Spinal cord (tissue), 10 donors: ENCODE data around the gene RAB35. TPM values are rescaled to one million over a fixed set of nuclear protein-coding genes. Genes with fewer than 3 reads are reported as not detected.

Experiments
- DNase-seq, 6 donors: peaks; one replicate each; pipeline versions ENCODE4 v3.0.0 to v3.0.0-alpha.2; 2013 to 2015; ENCODE audit warnings: low spot score in 6 of 6, low read depth in 4 of 6
- H3K27ac ChIP-seq: one replicate; pipeline ENCODE4 v1.5.1; 2013; ENCODE audit warnings: low read depth, low read length, control low read depth
- H3K27me3 ChIP-seq: one replicate; pipeline ENCODE4 v1.6.1; 2013; ENCODE audit warnings: low read length; ENCODE audit not compliant: control insufficient read depth, insufficient read depth
- H3K36me3 ChIP-seq: one replicate; pipeline ENCODE4 v1.6.1; 2013; ENCODE audit warnings: low read length; ENCODE audit not compliant: control insufficient read depth, insufficient read depth
- H3K4me1 ChIP-seq: one replicate; pipeline ENCODE4 v1.6.1; 2013; ENCODE audit warnings: low read length; ENCODE audit not compliant: control insufficient read depth, insufficient read depth
- H3K4me3 ChIP-seq: one replicate; pipeline ENCODE4 v1.5.1; 2013; ENCODE audit warnings: low read depth, low read length, control low read depth
- H3K9me3 ChIP-seq: one replicate; pipeline ENCODE4 v1.6.1; 2013; ENCODE audit warnings: low read length; ENCODE audit not compliant: control insufficient read depth, insufficient read depth
- WGBS: methylation state at CpG from one replicate; pipeline ENCODE4 v1.1.5; 2013; ENCODE audit warnings: missing lambda C conversion rate; ENCODE audit not compliant: insufficient coverage; 5-methylcytosine and 5-hydroxymethylcytosine counted together
- polyA plus RNA-seq, 2 donors: library from polyadenylated mRNA; unstranded; fragments of 120-200 nt; gene quantifications; one replicate each; pipeline ENCODE4 v1.2.1, GENCODE V29; 2013; ENCODE audit not compliant: insufficient read length in 2 of 2
- total RNA-seq, 2 donors: library from RNA; depleted of rRNA in 1 of 2; stranded (reverse); fragments of 120-200 nt in 1 of 2; fragments of >200 nt in 1 of 2; gene quantifications; one replicate each; pipeline versions ENCODE4 v1.2.3 to v1.2.4, GENCODE V29; 2013 to 2014
- donor health status: healthy.

The RAB35 gene
- total and polyA plus RNA-seq, 4 donors, result 20.7 to 64.2 (median 47.2) TPM

DNA sequence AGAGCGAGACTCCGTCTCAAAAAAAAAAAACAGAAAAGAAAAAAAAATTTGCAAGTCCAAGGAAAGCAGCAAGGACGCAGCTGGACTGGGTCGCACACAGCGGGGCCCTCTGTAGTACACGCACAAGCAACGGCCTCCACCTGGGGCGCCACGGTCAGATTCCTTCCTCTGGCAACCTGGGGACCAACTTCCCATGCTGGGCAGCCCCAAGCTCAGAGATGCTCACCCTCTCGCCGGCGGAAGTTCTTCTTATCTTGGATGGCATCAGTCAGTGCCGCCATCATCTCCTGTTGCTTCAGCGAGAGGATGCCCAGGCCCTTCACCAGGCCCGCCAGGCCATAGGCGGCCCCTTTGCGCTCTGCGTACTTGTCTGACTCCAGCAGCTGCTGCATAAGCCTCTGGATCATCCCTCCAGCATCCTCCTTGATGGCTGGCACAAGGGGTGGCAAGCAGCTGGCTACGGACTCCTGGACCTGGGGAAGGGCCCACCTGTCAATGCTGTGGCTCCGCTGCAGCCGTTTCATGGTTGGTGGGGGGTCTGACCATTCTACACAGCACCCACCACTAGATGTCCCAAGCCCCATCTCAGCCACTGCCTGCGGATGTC, 34.5 kb upstream of the RAB35 start:
- DNase-seq, result no peak

DNA sequence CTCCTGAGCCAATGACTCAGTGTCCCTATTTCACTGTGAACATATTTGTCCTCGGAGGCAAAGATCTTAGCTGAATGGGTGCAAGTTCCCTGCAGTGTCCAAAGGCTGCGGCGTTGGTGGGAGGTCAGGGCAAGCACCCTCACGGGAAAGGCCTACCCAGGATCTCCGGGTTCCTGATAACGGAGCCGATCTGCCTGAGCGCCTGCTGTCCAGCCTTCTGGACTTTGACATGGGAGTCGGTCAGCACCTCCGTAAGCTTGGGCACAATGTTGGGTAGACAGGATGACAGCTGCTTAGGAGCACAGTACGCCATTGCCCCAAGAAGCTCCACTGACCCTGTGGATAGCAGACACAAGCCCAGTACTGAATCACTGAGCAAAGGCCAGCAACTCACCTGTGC, 31.5 kb upstream of the RAB35 start:
- WGBS, result 97% methylated on average over 11 of the region's 11 CpGs
- H3K27me3 ChIP-seq, result no peaks in the 10 kb centered on the region
- no peak for DNase-seq
- H3K4me1 ChIP-seq, result no peaks in the 10 kb centered on the region
- no peak overlapping the region for H3K4me3 ChIP-seq
- H3K36me3 ChIP-seq, result peaks cover 90% of the 10 kb centered on the region
- H3K27ac ChIP-seq, result no peak overlapping the region
- H3K9me3 ChIP-seq, result no peaks in the 10 kb centered on the region

More for the DNA sequence above, 34.5 kb upstream of the RAB35 start:
- H3K36me3 ChIP-seq, result peaks cover 90% of the 10 kb centered on the region
- no peaks in the 10 kb centered on the region for H3K9me3 ChIP-seq
- no peaks in the 10 kb centered on the region for H3K27me3 ChIP-seq
- no peaks in the 10 kb centered on the region for H3K4me1 ChIP-seq
- no peak overlapping the region for H3K4me3 ChIP-seq
- no peak overlapping the region for H3K27ac ChIP-seq
- WGBS, result 95% methylated on average over 18 of the region's 22 CpGs

DNA sequence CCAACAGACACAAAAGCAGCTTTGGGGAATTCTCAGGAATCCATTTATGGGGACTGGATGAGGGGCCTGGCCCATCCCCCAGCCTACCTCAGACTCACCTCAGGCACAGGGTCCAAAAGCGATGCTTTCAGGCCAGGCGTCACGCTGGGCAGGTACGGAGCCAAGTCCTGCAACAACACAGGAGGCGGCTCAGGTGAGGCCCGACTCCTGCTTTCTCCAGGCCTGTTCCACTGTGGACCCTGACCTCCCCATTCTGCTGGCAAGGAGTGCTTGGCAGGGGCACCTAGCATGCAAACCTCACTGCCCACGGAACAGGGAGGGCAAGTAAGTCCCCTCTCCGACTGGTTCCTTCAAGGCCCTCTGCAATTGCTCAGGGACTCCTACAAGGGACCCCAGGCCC, 28.6 kb upstream of the RAB35 start:
- H3K4me1 ChIP-seq, result no peaks in the 10 kb centered on the region
- no peak overlapping the region for H3K4me3 ChIP-seq
- no peak for DNase-seq
- H3K27me3 ChIP-seq, result no peaks in the 10 kb centered on the region
- H3K27ac ChIP-seq, result no peak overlapping the region
- H3K9me3 ChIP-seq, result no peaks in the 10 kb centered on the region
- H3K36me3 ChIP-seq, result peaks cover 94% of the 10 kb centered on the region
- WGBS, result 96% methylated on average over 8 of the region's 8 CpGs

DNA sequence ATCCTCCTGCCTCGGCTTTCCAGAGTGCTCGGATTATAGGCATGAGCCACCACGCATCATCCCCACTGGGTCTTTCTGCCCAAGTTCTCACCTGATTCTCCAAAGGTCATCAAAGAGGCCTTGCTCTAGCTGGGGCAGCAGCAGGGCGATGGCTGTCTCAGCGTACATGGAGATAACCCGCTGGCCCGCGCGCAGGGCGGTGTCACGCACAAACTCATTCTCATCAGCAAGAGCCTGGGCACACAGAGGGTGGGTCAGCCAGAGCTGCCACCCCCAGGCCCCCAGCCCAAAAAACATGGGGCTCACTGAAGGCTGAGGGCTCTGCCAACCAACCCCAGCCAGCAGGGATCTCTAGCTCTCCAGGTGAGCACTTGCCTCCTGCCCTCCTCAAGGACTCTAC, 27.7 kb upstream of the RAB35 start:
- H3K36me3 ChIP-seq, result peaks cover 92% of the 10 kb centered on the region
- WGBS, result 95% methylated on average over 11 of the region's 11 CpGs

DNA sequence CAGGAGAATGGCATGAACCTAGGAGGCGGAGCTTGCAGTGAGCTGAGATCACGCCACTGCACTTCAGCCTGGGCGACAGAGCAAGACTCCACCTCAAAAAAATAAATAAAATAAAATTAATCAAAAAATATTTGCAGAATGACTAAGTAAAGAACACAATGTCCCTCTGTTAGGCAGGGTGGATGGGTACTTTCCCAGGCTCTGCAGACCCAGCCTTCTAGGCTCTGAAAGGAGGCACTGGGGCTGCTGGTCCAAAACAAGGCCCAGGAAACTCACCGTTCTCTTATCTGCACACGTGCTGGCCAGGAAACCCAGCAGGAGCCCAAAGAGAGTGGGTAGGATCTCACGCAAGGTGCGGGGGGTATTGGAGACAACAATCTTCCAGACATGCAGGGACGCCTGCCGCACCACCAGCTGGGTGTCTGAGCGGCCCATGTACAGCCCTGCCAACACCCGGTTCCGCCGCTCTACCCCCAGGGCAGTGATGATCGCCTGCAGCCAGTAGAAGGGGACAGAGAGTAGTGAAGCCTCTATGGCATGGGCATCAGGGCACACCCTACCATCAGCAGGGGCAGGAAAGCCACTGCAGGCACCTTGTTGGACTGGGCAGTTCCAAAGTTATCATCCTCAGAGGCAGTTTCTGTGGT, 25.8 kb upstream of the RAB35 start:
- no peak for DNase-seq
- Histone ChIP-seq H3K4me1 (no peaks in the 10 kb centered on the region), H3K36me3 (peaks cover 92% of the 10 kb centered on the region), H3K9me3 (no peaks in the 10 kb centered on the region), H3K27ac (no peak overlapping the region), H3K27me3 (no peaks in the 10 kb centered on the region), H3K4me3 (no peak overlapping the region)
- WGBS, result 100% methylated on average over 10 of the region's 14 CpGs

More for the DNA sequence above, 27.7 kb upstream of the RAB35 start:
- Histone ChIP-seq H3K4me3 (no peak overlapping the region), H3K9me3 (no peaks in the 10 kb centered on the region), H3K27ac (no peak overlapping the region), H3K27me3 (no peaks in the 10 kb centered on the region), H3K4me1 (no peaks in the 10 kb centered on the region)
- DNase-seq, result no peak

DNA sequence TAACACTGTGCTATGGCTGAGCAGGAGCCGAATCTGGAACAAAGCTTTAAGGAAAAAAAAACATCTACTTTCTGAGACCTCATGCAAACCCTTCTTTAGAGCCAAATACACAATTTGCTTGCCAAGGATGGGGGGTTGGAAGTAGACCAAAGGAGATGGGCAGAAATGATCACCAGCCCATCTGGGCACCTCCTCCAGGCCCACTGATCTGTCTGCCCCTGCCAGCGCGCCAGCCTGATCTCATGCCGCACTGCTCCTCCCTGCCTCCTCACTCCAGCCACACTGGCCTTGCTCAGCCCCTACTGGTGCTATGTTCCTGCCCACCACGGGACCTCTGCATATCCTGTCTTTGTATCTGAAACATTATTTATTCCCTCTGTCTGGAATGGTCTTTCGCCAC, 24.8 kb upstream of the RAB35 start:
- H3K4me1 ChIP-seq, result no peaks in the 10 kb centered on the region
- no peaks in the 10 kb centered on the region for H3K27me3 ChIP-seq
- H3K9me3 ChIP-seq, result no peaks in the 10 kb centered on the region
- no peak for DNase-seq
- no peak overlapping the region for H3K27ac ChIP-seq
- peaks cover 93% of the 10 kb centered on the region for H3K36me3 ChIP-seq
- H3K4me3 ChIP-seq, result no peak overlapping the region
- 96% methylated on average over 5 of the region's 6 CpGs for WGBS

DNA sequence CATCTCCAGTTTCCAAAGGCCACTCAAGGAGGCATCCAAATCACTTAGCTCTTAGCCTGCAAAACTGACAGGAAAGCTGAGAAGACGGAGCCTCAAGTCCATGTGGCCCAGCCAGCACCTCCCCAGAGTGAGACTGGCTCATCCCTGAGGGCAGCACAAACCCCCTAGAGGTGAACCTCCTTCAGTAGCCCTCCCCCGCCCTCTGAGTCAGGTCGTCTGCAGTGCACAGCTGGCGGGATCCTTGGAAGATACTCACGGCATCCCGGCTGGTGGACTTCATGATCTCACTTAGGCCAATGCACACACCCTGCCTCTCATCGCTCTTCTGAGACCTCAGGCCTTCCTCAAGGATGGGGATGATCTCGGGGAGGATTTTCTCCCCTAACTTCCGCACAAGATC, 24.1 kb upstream of the RAB35 start:
- WGBS, result 89% methylated on average over 9 of the region's 9 CpGs
- no peaks in the 10 kb centered on the region for H3K4me1 ChIP-seq
- H3K4me3 ChIP-seq, result no peak overlapping the region
- peaks cover 93% of the 10 kb centered on the region for H3K36me3 ChIP-seq
- no peaks in the 10 kb centered on the region for H3K27me3 ChIP-seq
- no peaks in the 10 kb centered on the region for H3K9me3 ChIP-seq
- no peak for DNase-seq
- H3K27ac ChIP-seq, result no peak overlapping the region

DNA sequence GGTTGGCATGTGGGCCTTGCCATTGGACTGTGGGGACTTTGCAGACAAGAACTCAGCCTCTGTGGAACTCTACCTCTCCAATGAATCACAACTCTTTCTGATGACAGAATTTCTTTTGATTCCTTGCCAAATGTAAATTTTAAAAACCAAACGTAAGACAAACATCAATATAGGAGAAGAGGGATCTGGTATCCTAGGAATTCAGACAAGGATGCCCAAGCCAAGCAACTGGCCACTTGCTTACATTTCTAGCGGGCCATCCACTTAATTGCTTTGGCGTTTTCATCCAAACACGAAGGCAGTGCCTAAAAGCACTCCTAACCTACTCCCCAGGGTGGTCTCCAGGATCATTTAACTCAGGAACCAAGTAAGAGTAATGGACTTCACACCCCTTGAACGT, 23.4 kb upstream of the RAB35 start:
- Histone ChIP-seq H3K9me3 (no peaks in the 10 kb centered on the region), H3K4me1 (no peaks in the 10 kb centered on the region), H3K27me3 (no peaks in the 10 kb centered on the region), H3K36me3 (peaks cover 93% of the 10 kb centered on the region), H3K27ac (no peak overlapping the region), H3K4me3 (no peak overlapping the region)
- DNase-seq, result no peak
- WGBS, result 89% methylated on average over 5 of the region's 5 CpGs

DNA sequence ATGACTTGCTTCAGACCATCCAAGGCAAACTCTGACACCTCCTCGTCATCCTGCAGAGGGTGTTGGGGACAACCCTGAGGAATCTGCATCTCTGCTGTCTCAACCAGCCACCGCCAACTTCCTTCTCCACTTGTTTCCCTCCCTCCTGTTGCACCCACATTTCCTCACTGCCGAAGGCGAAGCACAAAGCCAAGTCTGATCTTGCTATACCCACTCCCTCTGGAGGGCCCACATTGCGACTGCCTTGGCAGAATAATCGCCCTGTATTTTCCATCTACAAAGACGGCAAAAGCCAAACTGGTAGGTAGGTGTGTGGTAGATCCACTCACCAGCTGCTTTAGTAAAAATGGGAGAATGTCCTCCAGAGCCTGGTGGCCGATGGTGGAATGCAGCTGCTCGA, 21.8 kb upstream of the RAB35 start:
- peak in 1 of 6 donors; percentile 35 for DNase-seq
- no peak overlapping the region for H3K27ac ChIP-seq
- no peaks in the 10 kb centered on the region for H3K9me3 ChIP-seq
- H3K36me3 ChIP-seq, result peaks cover 94% of the 10 kb centered on the region
- no peak overlapping the region for H3K4me3 ChIP-seq
- H3K27me3 ChIP-seq, result no peaks in the 10 kb centered on the region
- H3K4me1 ChIP-seq, result no peaks in the 10 kb centered on the region
- 95% methylated on average over 7 of the region's 9 CpGs for WGBS

DNA sequence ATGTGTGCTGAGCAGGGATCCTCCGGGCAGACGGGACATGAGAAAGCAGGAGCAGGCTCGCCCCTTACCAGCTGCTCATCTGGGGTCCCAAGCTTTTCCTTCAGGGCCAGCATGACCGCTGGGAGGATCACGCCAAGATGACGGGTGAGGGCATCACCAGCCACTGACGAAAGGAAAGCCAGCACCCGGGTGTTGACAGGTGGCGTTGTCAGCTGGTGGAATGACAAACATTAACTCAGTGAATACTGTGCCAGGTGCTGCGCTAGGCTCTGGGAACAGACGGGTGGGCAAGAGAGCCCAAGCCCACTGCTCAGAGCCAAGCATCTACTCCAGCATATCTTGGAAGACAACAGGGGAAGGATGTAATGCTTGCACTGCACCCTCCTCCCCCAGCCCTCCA, 21.3 kb upstream of the RAB35 start:
- 93% methylated on average over 10 of the region's 11 CpGs for WGBS
- no peaks in the 10 kb centered on the region for H3K4me1 ChIP-seq
- DNase-seq, result peak in 1 of 6 donors; percentile 31
- H3K27ac ChIP-seq, result no peak overlapping the region
- H3K27me3 ChIP-seq, result no peaks in the 10 kb centered on the region
- no peaks in the 10 kb centered on the region for H3K9me3 ChIP-seq
- no peak overlapping the region for H3K4me3 ChIP-seq
- H3K36me3 ChIP-seq, result peaks cover 96% of the 10 kb centered on the region
